ENCODE data around the gene SLC24A3. TPM values are rescaled to one million over a fixed set of nuclear protein-coding genes. Genes with fewer than 3 reads are reported as not detected.

Gene SLC24A3
- total RNA-seq = 16.9 TPM
- long read RNA-seq, partial matches to known transcripts = 17 of 35 reads
- long read RNA-seq, other reads (novel, unspliced or antisense) = 18 of 35 reads

DNA sequence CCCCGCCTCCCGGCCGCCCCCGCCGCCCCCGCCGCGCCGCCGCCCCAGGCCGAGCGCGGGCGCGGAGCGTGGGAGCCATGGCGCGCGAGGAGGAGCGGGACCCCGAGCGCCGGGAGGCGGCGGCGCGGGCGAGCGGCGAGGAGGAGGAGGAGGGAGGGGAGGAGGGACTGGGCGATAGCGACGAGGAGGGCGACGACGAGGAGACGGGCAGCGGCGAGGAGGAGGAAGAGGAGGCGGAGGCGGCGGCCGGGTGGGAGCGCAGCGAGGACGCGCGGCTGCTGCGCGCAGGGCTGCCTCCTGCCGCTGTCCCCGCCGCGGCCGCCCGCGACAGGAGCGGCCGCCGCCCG lies at the start of gene SLC24A3:
TSS of gene SLC24A3 (plus strand) at position 174 of the 347 bp plus-strand sequence.
- no peak for DNase-seq (ENCODE audit: low spot score)

DNA sequence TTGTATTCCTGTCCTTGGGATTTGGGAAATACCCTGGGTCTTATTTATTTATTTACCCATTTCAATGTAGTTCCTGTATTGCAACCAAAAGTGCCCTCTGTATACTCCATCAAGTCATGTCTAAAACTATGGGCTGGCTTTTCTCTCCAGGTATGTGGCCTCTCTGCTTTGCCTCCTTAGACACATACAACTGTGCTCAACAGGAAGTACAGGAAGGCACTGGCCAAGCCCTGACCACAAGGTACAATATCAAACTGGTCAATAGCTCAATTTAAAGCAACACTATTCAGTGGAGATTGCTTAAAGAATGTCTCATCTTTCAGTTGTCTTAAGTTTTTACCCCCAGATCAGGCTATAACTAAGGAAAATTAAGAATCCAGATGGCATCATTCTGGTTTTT lies 42.3 kb upstream of the SLC24A3 start:
- DNase-seq (ENCODE audit: low spot score) = no peak

DNA sequence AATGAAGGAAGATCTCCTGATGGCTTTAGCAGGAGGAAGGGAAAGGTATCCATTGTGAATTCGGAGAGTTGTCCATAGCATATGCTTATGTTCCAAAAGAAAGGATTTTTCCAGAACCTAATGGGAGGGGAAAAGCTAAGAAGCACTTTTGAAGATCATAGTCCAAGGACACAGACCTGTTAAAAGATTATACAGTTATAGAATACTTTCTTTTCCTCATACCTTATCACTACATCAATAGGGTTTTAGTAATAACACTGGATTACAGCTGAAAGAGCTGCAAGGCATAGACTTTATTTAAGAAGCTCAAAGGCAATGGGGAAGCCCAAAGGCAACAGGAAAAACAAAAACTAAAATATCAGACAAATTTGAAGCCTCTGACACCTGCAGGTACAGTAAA lies 39.8 kb upstream of the SLC24A3 start:
- no peak for DNase-seq (ENCODE audit: low spot score)

DNA sequence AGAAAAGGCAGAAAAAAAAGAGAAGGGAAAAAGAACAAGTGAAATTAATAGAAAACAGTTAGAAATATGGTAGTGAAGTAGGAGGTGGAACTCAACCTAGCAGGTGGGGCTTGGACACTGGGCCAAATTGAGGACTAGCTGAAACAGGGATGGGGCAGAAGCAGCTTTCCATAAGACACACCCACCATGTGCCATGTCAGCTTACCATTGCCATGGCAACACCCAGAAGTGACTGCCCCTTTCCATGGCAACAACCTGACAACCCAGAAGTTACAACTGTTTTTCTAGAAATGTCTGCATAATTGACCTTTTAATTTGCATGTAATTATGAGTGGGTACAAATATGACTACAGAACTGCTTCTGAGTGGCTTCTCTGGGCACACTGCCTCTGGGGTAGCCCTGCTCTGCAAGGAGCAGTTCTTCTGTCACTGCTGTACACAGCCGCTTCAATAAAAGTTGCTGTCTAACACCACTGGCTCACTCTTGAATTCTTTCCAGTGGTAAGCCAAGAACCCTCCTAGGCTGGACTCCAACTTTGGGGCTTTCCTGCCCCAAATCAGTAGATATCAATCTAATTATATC lies 35.9 kb upstream of the SLC24A3 start:
- DNase-seq (ENCODE audit: low spot score) = no peak

DNA sequence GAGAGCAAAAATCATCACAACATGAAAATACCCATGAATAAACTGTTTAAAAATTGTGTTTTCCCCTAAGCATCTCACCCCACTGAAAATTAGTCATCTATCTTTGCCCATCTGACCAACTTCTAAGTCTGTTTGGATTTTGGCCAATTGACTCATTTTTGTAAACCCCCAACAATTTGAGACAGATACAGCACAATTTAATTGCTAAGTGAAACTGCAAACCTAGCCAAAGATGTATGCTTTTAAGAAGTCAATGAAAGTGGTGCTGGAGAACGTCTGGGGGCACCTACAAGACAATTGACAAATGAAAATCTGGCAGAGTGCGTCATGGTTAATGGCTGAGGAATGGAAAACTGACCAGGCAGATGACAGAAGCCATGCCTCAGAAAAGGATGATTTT lies 30.9 kb upstream of the SLC24A3 start:
- DNase-seq (ENCODE audit: low spot score) = no peak

DNA sequence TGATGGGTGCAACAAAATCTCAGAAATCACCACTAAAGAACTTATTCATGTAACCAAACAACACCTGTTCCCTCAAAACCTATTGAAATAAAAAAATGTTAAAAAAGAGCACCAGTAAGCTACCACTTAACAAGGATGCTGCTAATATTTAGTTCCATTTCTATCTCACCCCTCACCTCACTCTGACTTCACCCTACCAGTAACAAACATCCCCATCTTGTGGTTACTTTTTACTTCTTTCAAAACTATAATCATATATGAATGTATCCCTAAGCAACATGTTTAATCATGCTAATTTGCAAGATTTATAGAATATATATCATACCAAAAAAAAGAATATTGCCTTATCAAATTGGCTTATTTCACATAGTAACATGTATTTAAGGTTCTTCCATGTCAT lies 27.4 kb upstream of the SLC24A3 start:
- no peak for DNase-seq (ENCODE audit: low spot score)

DNA sequence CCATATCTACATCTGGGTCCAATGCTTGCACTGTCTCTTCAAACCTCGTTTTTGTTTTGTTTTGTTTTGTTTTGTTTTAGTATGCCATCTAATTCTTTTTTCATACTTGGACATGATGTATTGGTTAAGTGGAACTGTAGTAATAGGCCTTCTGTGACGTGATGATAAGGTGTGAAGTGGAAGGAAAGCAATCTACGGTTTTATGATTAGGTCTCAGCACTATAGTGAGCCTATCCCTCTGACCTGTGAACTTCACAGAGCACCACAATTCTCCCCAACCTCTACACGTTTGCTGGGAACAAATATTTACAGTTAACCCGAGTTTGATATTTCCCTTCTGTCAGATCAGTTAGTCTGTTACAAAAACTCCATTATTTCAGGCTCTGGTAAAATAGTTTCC lies 19.1 kb upstream of the SLC24A3 start:
- no peak for DNase-seq (ENCODE audit: low spot score)

DNA sequence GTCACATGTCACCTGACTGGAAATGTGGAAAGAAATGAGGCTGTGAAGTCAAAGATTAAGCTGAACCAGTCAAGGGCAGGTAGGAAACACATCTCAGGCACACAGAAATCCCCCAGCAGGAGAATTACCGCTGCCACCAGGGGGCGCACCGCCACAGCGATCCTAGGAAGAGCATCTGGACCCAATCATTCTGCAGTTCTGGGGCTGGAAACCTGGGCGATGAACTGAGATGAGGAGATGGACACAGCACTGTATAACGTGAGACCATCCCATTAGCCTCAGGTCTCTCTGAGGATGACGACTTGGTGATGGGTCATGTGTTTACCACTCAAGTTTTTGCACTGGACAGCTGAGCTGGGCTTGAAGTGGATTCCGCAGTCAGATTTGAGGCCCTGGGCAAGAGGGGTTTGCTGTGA lies 6.5 kb upstream of the SLC24A3 start:
- no peak for DNase-seq (ENCODE audit: low spot score)

DNA sequence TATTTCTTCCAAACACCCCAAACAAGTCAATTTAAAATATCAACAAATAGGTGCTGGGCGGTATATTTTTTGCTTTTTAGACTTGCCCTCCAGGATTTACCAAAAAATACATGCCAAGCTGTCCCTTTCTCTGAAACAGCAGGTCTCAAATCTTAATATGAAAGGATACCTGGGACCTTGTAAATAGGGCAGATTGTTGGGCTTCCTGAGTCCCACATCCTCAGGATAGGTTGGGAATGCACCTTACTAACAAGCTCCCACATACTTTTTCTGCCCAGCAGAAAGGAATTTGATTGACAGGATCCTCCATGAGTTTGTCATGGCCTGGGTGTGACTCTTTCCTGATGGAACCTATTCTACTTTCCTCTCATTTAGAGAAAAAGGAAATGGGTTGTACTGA lies 4.9 kb upstream of the SLC24A3 start:
- DNase-seq (ENCODE audit: low spot score) = no peak

DNA sequence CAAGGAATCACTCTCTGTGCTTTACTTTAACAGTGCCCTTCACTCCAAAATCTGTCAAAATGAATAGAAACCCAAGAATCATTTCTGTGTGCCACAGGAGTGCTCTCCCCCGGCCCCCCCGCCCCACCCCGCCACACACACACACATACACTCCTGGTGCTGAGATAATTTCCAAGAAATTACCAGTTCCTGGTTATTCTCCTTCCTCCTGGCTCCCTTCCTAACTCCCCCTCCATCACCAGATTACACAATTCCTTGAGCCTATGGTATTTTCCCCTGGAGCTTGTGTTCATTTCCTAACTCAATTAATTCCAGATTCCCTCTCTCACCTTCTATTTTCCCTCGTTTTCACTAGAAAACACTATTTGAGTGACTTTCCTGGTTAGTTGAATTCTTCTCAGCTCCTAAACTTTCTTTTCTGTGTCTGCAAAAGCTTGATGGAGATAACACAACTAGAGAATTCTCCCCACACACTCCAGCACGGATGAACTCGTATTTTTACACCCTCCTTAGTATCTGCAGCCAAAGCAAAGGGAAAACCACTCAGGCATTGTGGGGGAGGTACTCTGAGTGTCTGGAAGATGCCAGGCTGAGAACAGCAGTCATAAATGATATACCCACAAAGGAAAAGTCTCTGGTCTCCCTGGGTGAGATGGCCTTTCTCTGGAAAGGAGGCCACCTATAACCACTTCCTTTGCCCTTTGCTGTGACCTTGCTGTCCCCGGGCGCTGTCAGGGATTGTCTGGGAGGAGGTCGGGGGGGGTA lies 1.9 kb upstream of the SLC24A3 start:
- DNase-seq (ENCODE audit: low spot score) = no peak

DNA sequence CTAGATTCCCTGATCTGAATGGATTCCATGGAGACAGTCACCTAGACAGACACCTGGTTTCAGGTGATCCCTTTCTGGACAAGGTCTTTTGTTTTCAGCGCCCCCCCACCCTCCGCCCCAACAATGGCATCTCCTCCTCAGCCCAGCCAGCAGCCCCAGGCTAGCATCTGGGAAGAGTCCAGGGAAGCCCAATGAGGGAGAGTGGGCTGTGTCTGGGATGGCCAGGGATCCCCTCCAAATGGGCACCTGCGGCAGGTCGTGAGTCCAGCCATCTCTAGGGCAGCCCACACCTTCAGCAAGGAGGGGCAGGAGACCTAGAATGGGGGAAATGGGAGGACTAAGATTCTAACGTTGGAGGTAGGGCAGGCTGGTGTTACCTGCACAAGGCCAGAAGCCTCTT lies 1.2 kb upstream of the SLC24A3 start:
- no peak for DNase-seq (ENCODE audit: low spot score)

DNA sequence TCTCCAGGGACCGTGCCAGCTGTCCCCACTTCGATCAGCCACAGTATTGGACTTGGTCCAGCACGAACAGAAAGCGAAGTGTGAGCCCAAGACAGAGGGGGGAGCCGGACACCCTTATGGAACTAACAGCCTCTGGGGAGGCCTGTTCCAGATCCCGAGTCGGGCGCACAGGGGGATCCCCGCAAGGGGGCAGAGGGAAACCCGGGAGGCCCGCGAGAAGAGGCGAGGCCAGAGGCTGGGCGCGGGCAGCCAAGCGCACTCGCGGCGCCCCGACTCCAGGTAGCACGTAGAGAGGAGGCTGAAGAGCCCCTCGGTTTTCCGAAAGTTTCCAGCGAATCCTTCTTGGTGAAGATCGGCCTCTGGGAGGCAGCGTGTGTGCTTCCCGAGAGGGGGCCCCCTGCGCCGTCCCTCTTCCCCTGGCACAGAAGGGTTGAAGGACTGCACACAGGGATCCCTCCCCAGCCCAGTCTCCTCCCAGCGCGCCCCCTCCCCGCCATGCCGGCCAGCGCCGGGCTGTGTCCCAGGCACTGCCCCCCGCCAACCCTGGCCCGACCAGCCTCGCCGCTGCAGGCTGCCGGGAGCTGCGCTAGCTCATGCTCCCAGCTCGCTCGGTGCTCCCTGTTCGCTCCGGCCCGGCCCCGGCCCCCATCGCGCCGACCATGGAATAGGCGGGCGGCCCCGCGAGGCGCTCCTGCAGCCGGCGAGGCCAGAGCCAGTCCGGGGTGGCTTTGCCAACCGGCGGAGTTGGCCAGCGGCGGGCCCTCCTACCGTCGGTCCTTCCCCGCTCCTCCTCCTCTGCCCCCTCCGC lies 577 bp upstream of the SLC24A3 start:
- no peak for DNase-seq (ENCODE audit: low spot score)

DNA sequence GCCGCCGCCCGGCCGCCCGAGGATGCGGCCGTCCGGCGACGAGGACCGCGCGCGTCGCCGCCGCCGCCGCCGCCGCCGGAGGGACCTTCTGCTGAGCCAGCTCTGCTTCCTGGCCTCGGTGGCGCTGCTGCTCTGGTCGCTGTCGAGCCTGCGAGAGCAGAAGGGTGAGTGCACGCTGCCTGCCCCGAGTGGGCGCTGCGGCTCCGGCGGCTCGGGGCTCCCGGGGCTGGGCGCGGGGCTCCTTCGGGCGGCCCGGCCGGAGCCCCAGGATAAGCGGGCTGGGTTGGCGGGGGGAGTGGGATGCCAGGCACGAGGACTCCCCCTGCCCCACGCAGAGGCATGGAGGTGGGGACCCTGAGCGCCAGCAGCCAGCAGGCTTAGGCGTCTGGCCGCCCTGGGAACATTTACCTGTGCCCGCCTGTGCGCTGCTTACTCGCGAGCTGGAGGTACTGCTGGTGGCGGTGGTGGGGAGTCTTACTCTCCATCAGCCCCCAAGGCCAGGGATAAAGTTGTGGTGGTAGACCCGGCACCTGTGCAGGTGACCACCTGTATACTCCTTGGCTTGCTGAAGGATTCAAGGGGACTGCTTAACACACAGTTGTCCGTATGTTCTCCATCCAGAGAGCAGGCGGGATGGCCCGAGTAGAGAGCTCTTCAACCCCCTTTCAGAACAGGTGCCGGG lies 520 bp downstream of the SLC24A3 start:
- DNase-seq (ENCODE audit: low spot score) = no peak

DNA sequence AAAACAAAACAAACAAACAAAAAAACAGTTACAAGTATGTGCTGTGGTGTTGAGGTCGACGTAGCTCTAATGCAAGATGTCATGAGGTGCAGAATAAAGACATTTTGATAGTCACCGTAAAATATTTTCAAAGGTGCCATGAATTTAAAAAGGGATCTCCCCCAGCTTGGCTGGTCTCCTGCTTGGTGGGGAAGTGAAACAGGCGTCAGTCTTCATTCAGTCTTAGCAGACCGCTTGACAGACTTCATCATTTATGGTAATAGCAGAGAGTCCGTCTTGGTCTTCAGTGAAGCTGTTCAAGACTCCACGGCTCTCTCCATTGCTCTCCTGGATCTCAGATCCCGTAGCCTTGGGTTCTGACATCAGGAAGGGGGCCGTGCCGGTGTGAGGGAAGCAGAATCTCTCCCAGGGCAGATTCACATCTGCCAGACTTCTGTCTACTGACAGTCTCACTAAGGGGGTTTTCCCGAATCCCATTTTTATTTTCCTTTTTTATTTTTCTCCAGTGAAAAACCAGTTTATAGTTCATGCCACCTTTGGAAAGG lies 1.6 kb downstream of the SLC24A3 start:
- no peak for DNase-seq (ENCODE audit: low spot score)

DNA sequence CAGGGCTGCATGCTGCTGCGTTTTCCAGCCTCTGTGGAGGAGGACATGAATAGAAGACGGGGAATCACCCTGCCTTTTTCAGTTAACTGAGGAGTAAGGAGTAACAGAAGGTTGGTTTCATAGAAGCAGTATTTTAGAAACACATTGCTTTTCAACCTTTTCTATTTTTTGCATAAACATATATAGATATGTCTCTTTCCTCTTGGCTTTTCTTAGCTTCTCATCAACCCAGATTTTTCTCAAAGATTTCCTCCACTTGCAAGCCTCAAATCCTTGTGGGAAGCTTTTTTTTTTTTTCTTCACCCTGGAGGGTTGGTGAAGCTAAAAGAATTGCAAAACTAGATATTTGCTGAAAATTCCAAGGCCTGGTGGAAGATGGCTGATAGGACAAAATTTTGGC lies 6.0 kb downstream of the SLC24A3 start:
- no peak for DNase-seq (ENCODE audit: low spot score)

DNA sequence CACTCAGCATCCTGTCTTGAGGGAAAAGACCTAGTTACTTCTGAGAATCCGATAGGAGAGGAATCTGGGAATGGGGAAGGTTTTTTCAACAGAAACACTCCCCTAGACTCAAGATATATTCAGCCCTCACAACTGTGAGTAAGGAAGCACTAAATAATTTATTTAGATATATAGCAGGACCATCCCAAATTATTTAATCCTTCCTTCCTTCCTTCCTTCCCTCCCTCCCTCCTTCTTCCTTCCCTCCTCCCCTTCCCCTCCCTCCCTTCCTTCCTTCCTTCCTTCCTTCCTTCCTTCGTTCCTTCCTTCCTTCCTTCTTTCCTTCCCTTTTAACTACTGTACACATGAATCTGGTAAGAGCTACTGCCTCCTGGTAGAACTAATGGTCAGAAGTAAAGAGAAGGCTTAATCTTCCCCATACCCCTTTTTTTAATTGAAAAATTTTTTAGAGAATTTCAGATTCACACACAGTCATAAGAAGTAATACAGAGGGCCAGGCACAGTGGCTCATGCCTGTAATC lies 10.1 kb downstream of the SLC24A3 start:
- no peak for DNase-seq (ENCODE audit: low spot score)

DNA sequence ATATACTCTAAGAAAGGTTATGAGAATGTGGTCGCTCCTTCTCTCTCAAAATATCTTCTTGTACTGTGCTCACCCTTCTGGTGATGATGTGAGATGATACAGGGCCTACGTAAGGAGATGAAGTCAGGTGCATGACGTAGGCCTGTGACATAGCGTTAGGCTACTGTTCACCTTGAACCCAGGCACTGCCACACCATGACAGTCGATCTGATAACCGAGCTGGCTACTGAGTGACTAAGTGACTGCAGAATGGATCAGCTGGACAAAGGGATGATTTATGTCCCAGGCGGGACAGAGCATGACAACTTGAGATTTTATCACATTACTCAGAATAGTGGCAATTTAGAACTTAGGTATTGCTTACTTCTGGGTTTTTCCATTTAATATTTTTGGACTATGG lies 11.2 kb downstream of the SLC24A3 start:
- no peak for DNase-seq (ENCODE audit: low spot score)

DNA sequence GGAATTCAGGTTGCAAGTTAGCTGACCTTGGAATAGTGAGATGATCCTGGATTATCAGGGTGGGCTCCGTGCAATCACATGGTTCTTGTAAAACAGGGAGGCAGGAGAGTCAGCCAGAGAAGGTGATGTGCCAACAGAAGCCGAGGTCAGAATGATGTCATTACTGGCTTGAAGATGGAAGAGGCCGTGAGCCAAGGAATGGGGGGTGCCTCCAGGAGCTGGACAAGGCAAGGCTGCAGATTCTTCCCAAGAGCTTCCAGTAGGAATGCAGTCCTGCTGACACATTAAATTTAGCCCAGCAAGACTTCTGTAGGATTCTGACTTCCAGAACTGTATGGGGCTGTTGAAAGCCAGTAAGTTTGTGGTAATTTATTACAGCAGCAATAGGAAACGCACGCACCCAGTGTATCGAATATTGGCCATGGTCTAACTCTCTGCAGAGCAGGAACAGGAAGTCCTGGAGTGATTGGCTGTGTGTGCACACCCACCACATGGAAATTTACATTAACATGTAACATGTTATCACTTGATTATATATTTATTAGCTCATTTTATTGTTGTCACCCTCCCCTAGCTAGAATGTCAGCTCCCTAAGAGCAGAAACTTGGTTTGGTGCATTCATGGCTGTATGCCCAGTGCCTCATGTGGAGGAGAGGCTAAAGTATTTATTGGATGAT lies 19.1 kb downstream of the SLC24A3 start:
- DNase-seq (ENCODE audit: low spot score) = no peak

DNA sequence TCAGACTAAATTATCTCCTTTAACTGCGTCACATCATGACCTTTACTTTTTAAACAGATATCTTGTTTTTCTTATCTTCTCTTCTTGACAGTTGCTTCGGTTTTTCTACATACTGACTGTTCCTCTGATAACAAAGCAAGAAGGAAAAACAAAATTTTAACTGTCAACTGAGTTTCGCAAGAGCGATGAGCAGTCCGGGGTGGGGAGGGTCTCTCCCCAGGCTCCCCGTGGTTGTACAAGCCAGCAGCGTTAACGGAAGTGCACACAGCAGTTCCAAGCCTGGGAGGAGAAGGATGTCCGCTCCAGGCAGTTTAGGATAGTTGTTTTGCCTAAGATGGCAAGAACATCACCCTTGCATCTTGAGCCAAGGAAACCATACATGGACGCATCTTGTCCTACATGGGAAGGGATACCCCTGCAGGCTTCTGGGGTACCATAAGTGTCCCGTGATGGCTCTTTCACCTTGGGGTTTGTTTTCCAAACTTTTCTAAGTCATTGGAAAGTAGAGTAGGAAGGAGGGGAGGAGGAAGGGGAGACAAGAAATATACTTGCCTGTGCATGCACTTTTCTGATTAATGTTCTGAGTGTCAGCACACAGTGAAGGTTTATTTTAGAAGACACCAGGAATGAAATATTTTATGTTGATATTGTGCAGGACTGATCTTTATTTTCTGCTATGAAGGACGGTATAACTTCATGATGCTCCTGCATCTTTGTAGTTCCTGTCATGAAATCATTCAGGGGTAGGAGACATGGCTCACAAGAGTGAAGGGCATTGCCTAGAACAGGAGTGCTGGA lies 20.8 kb downstream of the SLC24A3 start:
- DNase-seq (ENCODE audit: low spot score) = no peak

Data from mesenteric fat pad (tissue), 1 donor.